ENCODE data around the gene HELQ.

DNA sequence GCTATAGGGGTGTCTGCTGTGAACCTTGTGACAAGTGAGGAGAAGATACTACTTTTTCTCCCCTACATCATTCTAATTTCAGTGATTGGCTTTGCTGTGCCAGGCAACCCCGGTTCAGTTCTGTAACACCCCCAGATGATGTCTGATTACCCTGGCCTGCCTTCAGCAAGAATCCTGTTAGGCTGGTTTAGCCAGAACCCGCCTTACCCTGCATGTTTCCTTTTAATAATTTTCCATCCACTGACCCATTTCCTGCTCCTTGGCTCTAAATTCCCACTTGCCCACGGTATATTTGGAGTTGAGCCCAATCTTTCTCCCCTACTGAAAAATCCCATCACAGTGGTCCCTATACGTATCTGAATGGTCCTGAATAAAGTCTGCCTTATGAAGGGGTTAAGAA is 74.5 kb downstream of the HELQ start:
- TF ChIP-seq ZNF274 (IDR thresholded peaks at IDR 0.05; ENCODE audit: low read depth, low read length) (no peak), YY1 (IDR thresholded peaks at IDR 0.05; ENCODE audit: insufficient read depth, insufficient read length) (no peak), SUZ12 (IDR thresholded peaks at IDR 0.05; ENCODE audit: extremely low read depth, insufficient read depth, insufficient read length) (no peak)
